Keratinocyte (primary cell): ENCODE data around the gene MIDN. TPM values are rescaled to one million over a fixed set of nuclear protein-coding genes. Genes with fewer than 3 reads are reported as not detected.

Experiments
- DNase-seq: peaks from one replicate; pipeline ENCODE4 v3.0.0-alpha.2; 2011; ENCODE audit warnings: low read depth, missing footprints, low spot score
- FAIRE-seq: peaks from 2 replicates; lab custom pipeline; 2011; peaks lifted over from hg19 to GRCh38; lab: Jason Lieb, UNC
- H2AFZ ChIP-seq: 2 replicates; pipeline ENCODE4 v1.6.0; 2012; ENCODE audit warnings: low read length, control low read depth, inconsistent platforms; ENCODE audit not compliant: control insufficient read depth
- H3K27ac ChIP-seq: 2 replicates; pipeline ENCODE4 v1.5.1; 2011; ENCODE audit warnings: low read length; ENCODE audit not compliant: control insufficient read depth, insufficient read depth
- H3K27me3 ChIP-seq: 3 replicates; pipeline ENCODE4 v1.6.0; 2011; ENCODE audit warnings: low read length; ENCODE audit not compliant: control insufficient read depth, insufficient read depth; ENCODE audit errors: extremely low read depth
- H3K36me3 ChIP-seq, 2 experiments: 2 replicates in 1 of 2; 3 replicates in 1 of 2; pipeline ENCODE4 v1.5.1; 2011; ENCODE audit warnings: low read length in 2 of 2, mild to moderate bottlenecking in 1 of 2; ENCODE audit not compliant: control insufficient read depth in 2 of 2, insufficient read depth in 2 of 2; ENCODE audit errors: extremely low read depth in 1 of 2
- H3K4me1 ChIP-seq: 3 replicates; pipeline ENCODE4 v1.5.1; 2011; ENCODE audit warnings: low read length; ENCODE audit not compliant: control insufficient read depth, insufficient read depth; ENCODE audit errors: extremely low read depth
- H3K4me2 ChIP-seq: 3 replicates; pipeline ENCODE4 v1.6.0; 2011; ENCODE audit warnings: low read depth, low read length; ENCODE audit not compliant: control insufficient read depth, insufficient read depth; ENCODE audit errors: extremely low read depth
- H3K4me3 ChIP-seq, 3 experiments: fragments of 200-600 bp in 1 of 3; sonication (generic) in 1 of 3; 2 replicates in 2 of 3; 3 replicates in 1 of 3; pipeline ENCODE4 v1.5.1; 2011 to 2016; ENCODE audit warnings: low read length in 3 of 3, mild to moderate bottlenecking in 3 of 3, control low read depth in 2 of 3, inconsistent platforms in 1 of 3, low read depth in 1 of 3, mixed read lengths in 1 of 3, mixed run types in 1 of 3, moderate library complexity in 1 of 3; ENCODE audit not compliant: control insufficient read depth in 2 of 3, insufficient read depth in 2 of 3; ENCODE audit errors: extremely low read depth in 1 of 3
- H3K79me2 ChIP-seq: 2 replicates; pipeline ENCODE4 v1.6.0; 2012; ENCODE audit warnings: low read length; ENCODE audit not compliant: control insufficient read depth, insufficient read depth
- H3K9ac ChIP-seq: 3 replicates; pipeline ENCODE4 v1.6.0; 2011; ENCODE audit warnings: low read length; ENCODE audit not compliant: control insufficient read depth, insufficient read depth; ENCODE audit errors: extremely low read depth
- H3K9me1 ChIP-seq: 3 replicates; pipeline ENCODE4 v1.6.0; 2011; ENCODE audit warnings: low read length; ENCODE audit not compliant: control insufficient read depth, insufficient read depth; ENCODE audit errors: extremely low read depth
- H3K9me3 ChIP-seq: 2 replicates; pipeline ENCODE4 v1.5.1; 2012; ENCODE audit warnings: low read depth, low read length; ENCODE audit not compliant: control insufficient read depth
- H4K20me1 ChIP-seq: 3 replicates; pipeline ENCODE4 v1.6.0; 2011; ENCODE audit warnings: low read length; ENCODE audit not compliant: control insufficient read depth, insufficient read depth; ENCODE audit errors: extremely low read depth
- EZH2 ChIP-seq: IDR thresholded peaks from one replicate; pipeline ENCODE4 v1.6.1; 2012; ENCODE audit warnings: inconsistent platforms, mild to moderate bottlenecking, low read length, moderate library complexity
- dilution Hi-C: fragments of 300-500 bp; cut with MboI; formaldehyde crosslinking; loops from one replicate; pipeline ENCODE4 v1.7.0; 2020; ENCODE audit warnings: low sequenced_read_pairs; ENCODE audit not compliant: extremely low pct_ligation_motif_present
- polyA plus RNA-seq, 5 experiments: library from polyadenylated mRNA; depleted of rRNA in 3 of 5; stranded (reverse) in 3 of 5; stranded (forward) in 1 of 5; unstranded in 1 of 5; fragments of >200 nt; gene quantifications; 1 replicate in 1 of 5; 2 replicates in 3 of 5; 3 replicates in 1 of 5; pipeline versions ENCODE4 v1.2.1 to v1.2.3, GENCODE V29; 2011 to 2012; ENCODE audit warnings: missing spikeins in 2 of 5, low read depth in 1 of 5, low replicate concordance in 1 of 5
- TF ChIP-seq, protein P1 (sequence below), 3 experiments: IDR thresholded peaks in 1 of 3; conservative IDR thresholded peaks in 1 of 3; optimal IDR thresholded peaks in 1 of 3; 2 replicates in 2 of 3; 3 replicates in 1 of 3; pipeline versions ENCODE3 to v1.5.1; 2011; ENCODE audit warnings: low read length in 3 of 3, mild to moderate bottlenecking in 3 of 3, moderate library complexity in 2 of 3, control low read depth in 1 of 3, inconsistent platforms in 1 of 3; ENCODE audit not compliant: insufficient read depth in 2 of 3; ENCODE audit errors: extremely low read depth in 1 of 3

The MIDN gene
- polyA plus RNA-seq, 1 donor (not counting 4 experiments of a cell fraction or from before 2014, with no cell fraction given): 4.7 TPM

DNA sequence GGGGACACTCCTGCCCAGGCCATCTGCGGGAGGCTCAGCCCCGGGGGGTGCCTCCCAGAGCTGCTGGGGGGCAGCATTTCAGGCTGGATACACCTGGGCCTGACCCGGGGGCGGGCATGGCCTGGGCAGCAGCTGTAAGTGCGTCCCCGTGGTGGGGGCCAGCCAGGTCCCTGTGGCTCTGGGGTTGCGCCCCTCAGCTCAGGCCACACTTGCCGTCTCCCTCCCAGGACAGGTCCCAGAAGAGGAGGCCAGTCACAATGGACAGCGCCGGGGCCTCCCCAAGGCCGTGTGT lies 22.2 kb upstream of the MIDN start:
- no peak for DNase-seq
- Histone ChIP-seq H3K79me2 (no peaks in the 10 kb centered on the region), H3K27ac (no peak overlapping the region), H3K9me3 (no peaks in the 10 kb centered on the region), H3K4me1 (no peaks in the 10 kb centered on the region), H3K9me1 (no peaks in the 10 kb centered on the region), H3K4me3 (no peak overlapping the region), H2AFZ (no peak overlapping the region), H4K20me1 (no peaks in the 10 kb centered on the region), H3K36me3 (peaks cover 20 to 21% of the 10 kb centered on the region in 2 experiments), H3K4me2 (no peak overlapping the region), H3K9ac (no peak overlapping the region), H3K27me3 (no peaks in the 10 kb centered on the region)
- dilution Hi-C loops: no loop called here
- FAIRE-seq: no peak
- TF ChIP-seq, protein P1, sequence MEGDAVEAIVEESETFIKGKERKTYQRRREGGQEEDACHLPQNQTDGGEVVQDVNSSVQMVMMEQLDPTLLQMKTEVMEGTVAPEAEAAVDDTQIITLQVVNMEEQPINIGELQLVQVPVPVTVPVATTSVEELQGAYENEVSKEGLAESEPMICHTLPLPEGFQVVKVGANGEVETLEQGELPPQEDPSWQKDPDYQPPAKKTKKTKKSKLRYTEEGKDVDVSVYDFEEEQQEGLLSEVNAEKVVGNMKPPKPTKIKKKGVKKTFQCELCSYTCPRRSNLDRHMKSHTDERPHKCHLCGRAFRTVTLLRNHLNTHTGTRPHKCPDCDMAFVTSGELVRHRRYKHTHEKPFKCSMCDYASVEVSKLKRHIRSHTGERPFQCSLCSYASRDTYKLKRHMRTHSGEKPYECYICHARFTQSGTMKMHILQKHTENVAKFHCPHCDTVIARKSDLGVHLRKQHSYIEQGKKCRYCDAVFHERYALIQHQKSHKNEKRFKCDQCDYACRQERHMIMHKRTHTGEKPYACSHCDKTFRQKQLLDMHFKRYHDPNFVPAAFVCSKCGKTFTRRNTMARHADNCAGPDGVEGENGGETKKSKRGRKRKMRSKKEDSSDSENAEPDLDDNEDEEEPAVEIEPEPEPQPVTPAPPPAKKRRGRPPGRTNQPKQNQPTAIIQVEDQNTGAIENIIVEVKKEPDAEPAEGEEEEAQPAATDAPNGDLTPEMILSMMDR (optimal IDR thresholded peaks at IDR 0.05 in 1 of 3, IDR thresholded peaks at IDR 0.05 in 1 of 3, conservative IDR thresholded peaks at IDR 0.05 in 1 of 3; ENCODE audit: extremely low read depth in 1 of 3, insufficient read depth in 2 of 3, low read length in 3 of 3): no peak
- TF ChIP-seq EZH2: no peak

DNA sequence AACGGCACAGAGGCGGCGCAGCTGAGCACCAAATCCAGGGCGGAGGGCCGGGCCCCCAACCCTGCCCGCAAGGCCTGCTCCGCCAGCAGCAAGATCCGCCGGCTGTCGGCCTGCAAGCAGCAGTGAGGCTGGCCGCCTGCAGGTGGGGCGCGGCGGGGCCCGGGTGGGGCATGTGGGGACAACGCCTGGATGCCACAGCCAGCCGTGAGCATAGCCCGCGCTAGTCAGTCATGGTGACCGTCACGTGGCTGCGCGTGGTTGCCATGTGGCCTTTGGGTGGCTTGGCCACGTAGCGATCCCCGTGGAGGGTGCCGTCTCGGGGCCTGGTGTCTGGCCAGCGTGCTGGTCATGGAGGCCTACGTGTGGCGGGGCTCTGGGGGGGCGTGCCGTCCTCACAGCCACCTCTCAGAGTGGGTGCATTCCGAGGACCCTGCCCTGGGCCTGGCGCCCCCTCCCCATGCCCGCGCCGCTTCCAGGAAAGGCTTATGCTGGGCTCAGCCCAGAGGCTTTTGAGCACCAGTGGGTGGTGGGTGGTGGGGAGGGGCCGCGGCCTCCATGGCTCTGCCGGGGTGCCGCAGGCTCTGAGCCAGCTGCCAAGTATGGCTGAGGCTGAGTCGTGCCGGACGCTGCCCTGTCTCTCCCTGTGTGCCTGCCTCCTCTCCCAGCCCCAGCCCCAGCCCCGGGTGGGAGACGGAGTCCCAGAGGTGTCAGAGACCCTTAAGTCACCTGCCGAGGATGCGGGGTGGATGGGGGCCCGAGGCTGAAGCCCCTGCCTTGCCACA lies 21.7 kb upstream of the MIDN start:
- H3K9me3 ChIP-seq: no peaks in the 10 kb centered on the region
- TF ChIP-seq, protein P1 (optimal IDR thresholded peaks at IDR 0.05 in 1 of 3, IDR thresholded peaks at IDR 0.05 in 1 of 3, conservative IDR thresholded peaks at IDR 0.05 in 1 of 3; ENCODE audit: extremely low read depth in 1 of 3, insufficient read depth in 2 of 3, low read length in 3 of 3): no peak
- no peak for TF ChIP-seq EZH2
- no peaks in the 10 kb centered on the region for H3K79me2 ChIP-seq
- peaks cover 19 to 20% of the 10 kb centered on the region in 2 experiments for H3K36me3 ChIP-seq
- FAIRE-seq: no peak
- no peak overlapping the region for H3K4me3 ChIP-seq
- H3K4me2 ChIP-seq: no peak overlapping the region
- H4K20me1 ChIP-seq: no peaks in the 10 kb centered on the region
- no peak overlapping the region for H3K9ac ChIP-seq
- DNase-seq: no peak
- dilution Hi-C loops: no loop called here
- H3K27ac ChIP-seq: no peak overlapping the region
- H3K9me1 ChIP-seq: no peaks in the 10 kb centered on the region
- no peaks in the 10 kb centered on the region for H3K4me1 ChIP-seq
- H3K27me3 ChIP-seq: no peaks in the 10 kb centered on the region
- no peak overlapping the region for H2AFZ ChIP-seq
